ENCODE results near the gene TNRC6B. TPM values are rescaled to one million over a fixed set of nuclear protein-coding genes. Genes with fewer than 3 reads are reported as not detected.
"Not testable (repeated sequence)": the region's sequence is repeated elsewhere in the genome, so short reads cannot be mapped to it uniquely, and the experiment has no call there.

TNRC6B gene
- total RNA-seq, 1 experiment from 2014 or later: 15.1 TPM

- DNase-seq (ENCODE audit: low read depth): no peak
Measured at GRCh38 chr22:40364431-40364830, 186.7 kb downstream of the TNRC6B start.

GRCh38 chr22:40366068-40366467 lies 188.3 kb downstream of the TNRC6B start:
- no peak for DNase-seq (ENCODE audit: low read depth)

DNA sequence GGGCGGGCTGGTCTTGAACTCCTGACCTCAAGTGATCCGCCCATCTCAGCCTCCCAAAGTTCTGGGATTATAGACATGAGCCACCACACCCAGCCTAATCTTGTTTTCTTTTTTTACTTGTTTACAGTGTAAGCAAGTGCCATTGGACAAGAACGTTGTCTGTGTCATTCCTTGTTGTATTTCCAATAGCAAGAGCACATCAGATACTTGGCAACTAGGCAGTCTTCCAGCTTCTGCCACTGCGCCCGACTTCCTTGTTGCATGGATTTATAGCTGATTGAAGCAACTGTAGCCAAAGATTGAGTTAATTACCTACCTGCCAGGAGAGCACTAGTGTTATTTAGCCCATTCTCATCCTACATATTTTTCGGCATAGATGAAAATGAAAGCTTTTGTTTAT lies 189.6 kb downstream of the TNRC6B start:
- no peak for DNase-seq (ENCODE audit: low read depth)

DNA sequence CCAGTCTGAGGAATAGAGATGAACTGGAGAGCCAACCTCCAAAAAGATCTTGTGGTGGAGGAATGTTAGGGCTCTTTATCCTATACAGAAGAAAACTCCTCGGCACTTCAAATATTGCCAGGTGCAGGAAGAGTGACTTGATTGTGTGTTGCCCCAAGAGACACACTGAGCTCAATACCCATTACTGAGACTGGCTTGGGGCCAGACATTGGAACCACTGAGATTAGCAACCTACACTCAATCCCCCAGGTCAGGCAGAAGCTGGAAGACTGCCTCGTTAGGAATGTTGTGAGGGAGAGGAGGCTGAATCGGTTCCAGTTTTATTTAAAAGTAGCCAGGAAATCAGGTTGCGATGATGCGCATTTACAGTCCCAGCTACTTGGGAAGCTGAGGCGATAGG lies 190.3 kb downstream of the TNRC6B start:
- no peak for DNase-seq (ENCODE audit: low read depth)

- no peak for DNase-seq (ENCODE audit: low read depth)
Measured at GRCh38 chr22:40368836-40369235, 191.1 kb downstream of the TNRC6B start.

- no peak for DNase-seq (ENCODE audit: low read depth)
Measured at GRCh38 chr22:40374567-40374966, 196.8 kb downstream of the TNRC6B start.

DNA sequence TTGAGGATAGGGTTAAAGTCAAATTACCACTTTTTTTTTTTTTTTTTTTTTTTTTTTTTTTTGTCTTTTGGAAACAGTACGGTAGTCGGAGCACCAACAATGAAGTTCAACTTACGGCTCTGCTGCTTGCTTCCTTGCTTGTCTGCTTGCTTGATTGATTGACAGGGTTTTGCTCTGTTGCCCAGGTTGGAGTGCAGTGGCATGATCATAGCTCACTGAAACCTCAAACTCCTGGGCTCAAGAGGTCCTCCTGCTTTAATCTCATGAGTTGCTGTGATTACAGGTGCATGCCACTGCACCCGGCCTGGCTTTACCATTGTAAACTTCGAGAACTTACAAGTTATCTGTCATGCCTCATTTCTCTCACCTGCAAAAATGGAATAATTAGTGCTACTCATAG lies 198.4 kb downstream of the TNRC6B start:
- DNase-seq (ENCODE audit: low read depth): no peak

- no peak for DNase-seq (ENCODE audit: low read depth)
Measured at GRCh38 chr22:40377931-40378330, 200.2 kb downstream of the TNRC6B start.

GRCh38 chr22:40378448-40378847 lies 200.7 kb downstream of the TNRC6B start:
- DNase-seq (ENCODE audit: low read depth): not testable (repeated sequence)

DNA sequence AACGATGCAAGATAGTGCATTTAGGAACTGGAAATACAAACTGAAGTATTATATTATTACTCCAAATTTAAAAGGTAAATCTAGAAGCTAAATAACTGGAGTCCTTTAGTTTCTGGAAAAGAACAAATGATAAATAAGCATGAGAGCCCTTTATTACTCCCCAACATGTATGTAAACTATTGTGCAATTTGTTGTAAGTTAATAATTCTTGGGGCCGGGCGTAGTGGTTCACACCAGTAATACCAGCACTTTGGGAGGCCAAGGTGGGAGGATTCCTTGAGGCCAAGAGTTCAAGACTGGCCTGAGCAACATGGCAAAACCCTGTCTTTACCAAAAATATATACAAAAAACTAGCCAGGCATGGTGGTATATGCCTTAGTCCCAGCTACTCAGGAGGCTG lies 203.7 kb downstream of the TNRC6B start:
- DNase-seq (ENCODE audit: low read depth): no peak

DNA sequence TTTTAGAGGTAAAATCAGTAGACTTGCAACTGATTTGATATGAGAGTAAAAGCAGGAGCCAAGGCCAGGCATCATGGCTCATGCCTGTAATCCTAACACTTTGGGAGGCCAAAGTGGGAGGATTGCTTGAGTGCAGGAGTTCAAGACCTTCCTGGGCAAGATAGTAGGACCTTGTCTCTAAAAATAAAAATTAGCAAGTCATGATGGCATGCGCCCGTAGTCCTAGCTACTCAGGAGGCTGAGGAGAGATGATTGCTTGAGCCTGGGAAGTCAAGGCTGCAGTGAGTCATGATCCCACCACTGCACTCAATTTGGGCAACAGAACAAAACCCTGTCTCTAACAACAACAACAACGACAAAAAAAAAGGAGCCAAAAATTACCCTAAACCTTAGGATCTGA lies 206.2 kb downstream of the TNRC6B start:
- DNase-seq (ENCODE audit: low read depth): peak; percentile 5

DNA sequence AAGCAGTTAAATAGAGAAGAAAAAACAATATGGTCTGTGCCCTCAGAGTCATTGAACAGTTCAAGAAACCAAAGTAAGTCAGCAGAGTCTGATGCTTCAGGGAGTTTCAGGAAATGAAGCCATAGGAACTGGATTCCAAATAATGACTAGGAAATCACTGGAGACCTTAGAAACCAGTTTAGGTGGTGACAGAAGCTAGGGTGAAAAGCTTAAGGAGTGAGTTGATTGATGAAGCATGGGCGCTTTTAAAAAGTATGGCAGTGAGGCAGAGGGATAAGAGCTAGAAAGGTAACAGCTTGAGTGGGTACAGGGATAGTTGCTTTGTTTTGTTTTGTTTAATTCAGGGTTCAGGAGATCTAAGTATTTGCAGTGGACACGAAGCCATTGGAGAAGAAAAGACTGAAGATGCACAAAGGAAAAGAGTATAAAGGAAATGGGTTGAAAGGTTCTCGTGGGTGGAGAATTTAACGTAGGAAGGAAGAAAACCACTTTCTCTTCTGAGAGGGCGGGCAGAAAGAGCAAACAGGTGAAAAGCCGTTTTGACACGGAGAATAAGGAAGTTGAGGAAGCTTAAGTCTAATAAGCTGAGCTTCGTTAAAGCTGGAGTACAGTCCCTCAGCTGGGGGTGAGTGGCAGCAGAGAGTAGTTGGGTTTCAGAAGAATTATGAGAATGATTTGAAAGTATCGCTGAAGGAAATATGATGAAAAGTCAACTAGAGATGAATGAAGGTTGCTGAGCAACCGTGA lies 207.5 kb downstream of the TNRC6B start:
- no peak for DNase-seq (ENCODE audit: low read depth)

Other genes starting within 250 kb of the TNRC6B start
- gene TMA7B, start 217.5 kb upstream of the TNRC6B start, total RNA-seq (2014; rRNA removed; shearing (Covaris generic)): not detected in 2 replicates
- 0.06 TPM in 1 of 2 replicates, not detected in the other for gene FAM83F, start 183.0 kb upstream of the TNRC6B start, total RNA-seq (2014; rRNA removed; shearing (Covaris generic))
- gene ADSL, start 168.6 kb downstream of the TNRC6B start, total RNA-seq (2014; rRNA removed; shearing (Covaris generic)): 285 and 350 TPM in 2 replicates
- gene SGSM3, start 192.7 kb downstream of the TNRC6B start, total RNA-seq (2014; rRNA removed; shearing (Covaris generic)): 11.8 and 12.6 TPM in 2 replicates

All from Daoy (cell line).